PC-9 (cell line): ENCODE results near the gene MVB12B. TPM values are rescaled to one million over a fixed set of nuclear protein-coding genes. Genes with fewer than 3 reads are reported as not detected.

Experiments used
- BruUV-seq: library from RNA; stranded (reverse); fragments of 400-500 nt; replicated peaks from 2 replicates; lab custom pipeline; 2021; lab: Mats Ljungman, UMichigan
- CTCF ChIA-PET: fragments of 300-600 bp; sonication (Branson Sonifier 250); formaldehyde crosslinking; loops from one replicate; lab custom pipeline; 2022; ENCODE audit warnings: antibody characterized with exemption; lab: Charles Lee
- POLR2A ChIA-PET: fragments of 300-600 bp; sonication (Branson Sonifier 250); formaldehyde crosslinking; loops from one replicate; lab custom pipeline; 2022; ENCODE audit warnings: antibody characterized with exemption; ENCODE audit not compliant: unreplicated experiment; lab: Charles Lee
- DNase-seq, 2 experiments: peaks; one replicate each; pipeline versions ENCODE4 v3.0.0 to v3.0.0-alpha.2; 2015 to 2022; ENCODE audit warnings: mixed read lengths in 1 of 2
- H2AFZ ChIP-seq: fragments of 200-600 bp; sonication (generic); 2 replicates; pipeline ENCODE4 v1.8.1; 2017; ENCODE audit warnings: antibody characterized with exemption
- H3F3A ChIP-seq: fragments of 200-600 bp; sonication (generic); 2 replicates; pipeline ENCODE4 v1.8.1; 2017; ENCODE audit warnings: antibody characterized with exemption, mild to moderate bottlenecking, low read depth; ENCODE audit not compliant: insufficient read depth
- H3K27ac ChIP-seq: fragments of 200-600 bp; sonication (generic); 2 replicates; pipeline ENCODE4 v1.6.1; 2016; ENCODE audit warnings: mixed run types
- H3K27me3 ChIP-seq: fragments of 200-600 bp; sonication (generic); 2 replicates; pipeline ENCODE4 v1.6.1; 2016; ENCODE audit warnings: low read depth, mixed run types; ENCODE audit not compliant: insufficient read depth
- H3K36me3 ChIP-seq: fragments of 200-600 bp; sonication (generic); 2 replicates; pipeline ENCODE4 v1.6.1; 2016; ENCODE audit warnings: low read depth, mixed run types
- H3K4me1 ChIP-seq: fragments of 200-600 bp; sonication (generic); replicated peaks from 2 replicates; pipeline ENCODE4 v1.6.1; 2016; ENCODE audit warnings: mixed run types; ENCODE audit not compliant: insufficient read depth
- H3K4me2 ChIP-seq: fragments of 200-600 bp; sonication (generic); 2 replicates; pipeline ENCODE4 v1.6.1; 2017; ENCODE audit warnings: mixed run types
- H3K4me3 ChIP-seq: fragments of 200-600 bp; sonication (generic); 2 replicates; pipeline ENCODE4 v1.6.1; 2016; ENCODE audit warnings: mixed run types
- H3K79me2 ChIP-seq: fragments of 200-600 bp; sonication (generic); 2 replicates; pipeline ENCODE4 v1.6.1; 2017; ENCODE audit warnings: low read depth, mixed run types
- H3K9me2 ChIP-seq: fragments of 200-600 bp; sonication (generic); 2 replicates; pipeline ENCODE4 v1.8.1; 2017; ENCODE audit warnings: mild to moderate bottlenecking; ENCODE audit not compliant: insufficient read depth
- H3K9me3 ChIP-seq: fragments of 200-600 bp; sonication (generic); 2 replicates; pipeline ENCODE4 v1.8.1; 2016; ENCODE audit warnings: low read depth; ENCODE audit not compliant: insufficient read depth
- H4K20me1 ChIP-seq: fragments of 200-600 bp; sonication (generic); 2 replicates; pipeline ENCODE4 v1.8.1; 2017; ENCODE audit not compliant: insufficient read depth
- EZH2 ChIP-seq: fragments of 200-600 bp; sonication (generic); IDR thresholded peaks from 2 replicates; pipeline ENCODE4 v1.8.0; 2017; ENCODE audit warnings: antibody characterized with exemption, low read depth
- intact Hi-C: fragments of 100-400 bp; cut with micrococcal nuclease; formaldehyde crosslinking; loops from one replicate; pipeline ENCODE4 v1.10.0; 2022; ENCODE audit not compliant: unreplicated experiment
- total RNA-seq: library from RNA; stranded (reverse); gene quantifications from 2 replicates; pipeline ENCODE4 v1.2.3, GENCODE V29; 2021
- TF ChIP-seq, protein P1 (sequence below): fragments of 200-600 bp; sonication (generic); conservative IDR thresholded peaks from 2 replicates; pipeline ENCODE4 v1.6.1; 2017; ENCODE audit warnings: mixed run types, antibody characterized with exemption, mild to moderate bottlenecking, moderate library complexity

Gene MVB12B
- total RNA-seq, 1 experiment from 2014 or later: 8.8 TPM

DNA sequence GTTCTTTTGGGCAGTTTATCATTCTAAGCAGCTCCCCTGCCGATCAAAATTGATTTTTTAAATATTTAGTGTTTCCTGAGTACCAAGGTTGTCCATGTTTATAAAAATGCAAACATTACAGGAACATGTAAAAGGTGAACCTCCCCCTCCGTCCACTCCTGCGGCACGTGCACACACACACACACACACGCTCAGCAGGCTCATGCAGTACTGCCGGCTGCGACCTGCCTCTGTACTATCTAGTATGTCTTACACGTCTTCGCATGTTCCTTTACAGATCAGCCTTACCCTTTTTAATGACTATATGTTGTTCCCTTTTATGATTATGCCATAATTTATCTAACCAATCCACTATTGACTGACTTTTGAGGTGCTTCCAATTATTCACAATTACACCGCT, 165.3 kb downstream of the MVB12B start:
- CTCF ChIA-PET: interaction anchor here (0.9 to 1.1 kb wide), 4 partner anchors 10 to 1875 kb away, joined by 3 to 4 read pairs (median 3); no protein-coding TSS in a partner anchor
- no peaks in the 10 kb centered on the region for H3K9me3 ChIP-seq
- no peak overlapping the region for H2AFZ ChIP-seq
- H3K4me1 ChIP-seq: no peaks in the 10 kb centered on the region
- H3K79me2 ChIP-seq: no peaks in the 10 kb centered on the region
- H3K27ac ChIP-seq: no peak overlapping the region
- H3K4me2 ChIP-seq: no peak overlapping the region
- POLR2A ChIA-PET: no interaction called here
- no peaks in the 10 kb centered on the region for H4K20me1 ChIP-seq
- no peaks in the 10 kb centered on the region for H3F3A ChIP-seq
- no peaks in the 10 kb centered on the region for H3K9me2 ChIP-seq
- TF ChIP-seq, protein P1, sequence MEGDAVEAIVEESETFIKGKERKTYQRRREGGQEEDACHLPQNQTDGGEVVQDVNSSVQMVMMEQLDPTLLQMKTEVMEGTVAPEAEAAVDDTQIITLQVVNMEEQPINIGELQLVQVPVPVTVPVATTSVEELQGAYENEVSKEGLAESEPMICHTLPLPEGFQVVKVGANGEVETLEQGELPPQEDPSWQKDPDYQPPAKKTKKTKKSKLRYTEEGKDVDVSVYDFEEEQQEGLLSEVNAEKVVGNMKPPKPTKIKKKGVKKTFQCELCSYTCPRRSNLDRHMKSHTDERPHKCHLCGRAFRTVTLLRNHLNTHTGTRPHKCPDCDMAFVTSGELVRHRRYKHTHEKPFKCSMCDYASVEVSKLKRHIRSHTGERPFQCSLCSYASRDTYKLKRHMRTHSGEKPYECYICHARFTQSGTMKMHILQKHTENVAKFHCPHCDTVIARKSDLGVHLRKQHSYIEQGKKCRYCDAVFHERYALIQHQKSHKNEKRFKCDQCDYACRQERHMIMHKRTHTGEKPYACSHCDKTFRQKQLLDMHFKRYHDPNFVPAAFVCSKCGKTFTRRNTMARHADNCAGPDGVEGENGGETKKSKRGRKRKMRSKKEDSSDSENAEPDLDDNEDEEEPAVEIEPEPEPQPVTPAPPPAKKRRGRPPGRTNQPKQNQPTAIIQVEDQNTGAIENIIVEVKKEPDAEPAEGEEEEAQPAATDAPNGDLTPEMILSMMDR: no peak
- TF ChIP-seq EZH2: no peak
- no peak for DNase-seq
- intact Hi-C loops: loop anchor here (1.0 to 5.0 kb wide), 6 partner anchors 90 to 1720 kb away; partner anchors contain the start of gene NR6A1
- no peaks in the 10 kb centered on the region for H3K36me3 ChIP-seq
- no peaks in the 10 kb centered on the region for H3K27me3 ChIP-seq
- no peak overlapping the region for H3K4me3 ChIP-seq
- no TSS peak for BruUV-seq

DNA sequence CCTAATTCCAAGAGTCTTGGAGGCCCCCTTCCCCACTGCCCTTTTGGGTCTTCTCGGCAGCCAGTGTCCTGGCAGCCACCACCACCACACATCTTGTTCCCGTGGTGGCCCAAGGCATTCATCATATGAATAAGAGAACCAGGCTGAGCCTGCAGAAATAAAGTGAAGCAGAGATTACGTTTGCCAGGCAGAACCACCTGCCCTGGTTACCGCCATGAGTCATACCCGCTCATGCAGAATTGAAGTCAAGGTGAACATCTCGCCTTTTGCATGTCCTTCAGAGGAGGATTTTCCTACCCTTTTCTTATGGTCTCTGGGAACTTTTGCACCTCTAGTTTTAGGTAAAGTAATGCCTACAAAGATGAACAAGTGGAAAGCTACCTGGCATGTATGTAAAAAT, 167.6 kb downstream of the MVB12B start:
- H3K4me3 ChIP-seq: no peak overlapping the region
- H3K36me3 ChIP-seq: no peaks in the 10 kb centered on the region
- CTCF ChIA-PET: no interaction called here
- no peaks in the 10 kb centered on the region for H3K4me1 ChIP-seq
- H2AFZ ChIP-seq: no peak overlapping the region
- no peaks in the 10 kb centered on the region for H3K27me3 ChIP-seq
- H3K9me3 ChIP-seq: no peaks in the 10 kb centered on the region
- H3F3A ChIP-seq: no peaks in the 10 kb centered on the region
- H4K20me1 ChIP-seq: no peaks in the 10 kb centered on the region
- BruUV-seq: no TSS peak
- TF ChIP-seq, protein P1: no peak
- no peak for TF ChIP-seq EZH2
- intact Hi-C loops: loop anchor here (5.0 kb wide), 3 partner anchors 92 to 1722 kb away; partner anchors contain the start of gene NR6A1
- H3K9me2 ChIP-seq: no peaks in the 10 kb centered on the region
- POLR2A ChIA-PET: no interaction called here
- no peaks in the 10 kb centered on the region for H3K79me2 ChIP-seq
- H3K4me2 ChIP-seq: no peak overlapping the region
- no peak overlapping the region for H3K27ac ChIP-seq
- DNase-seq: no peak

DNA sequence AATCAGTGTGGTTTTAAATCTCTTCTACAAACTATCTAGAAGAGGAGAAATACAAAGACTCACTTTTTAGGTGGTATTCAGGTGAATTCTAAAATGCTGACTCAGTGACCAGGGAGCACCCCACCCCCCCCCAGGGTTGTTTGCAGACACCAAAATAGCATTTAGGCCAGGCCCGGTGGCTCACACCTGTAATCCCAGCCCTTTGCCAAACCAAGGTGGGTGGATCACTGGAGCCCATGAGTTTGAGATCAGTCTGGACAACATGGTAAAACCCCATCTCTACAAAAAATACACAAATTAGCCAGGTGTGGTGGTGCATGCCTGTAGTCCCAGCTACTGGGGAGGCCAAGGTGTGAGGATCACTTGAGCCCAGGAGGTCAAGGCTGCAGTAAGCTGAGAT, 168.1 kb downstream of the MVB12B start:
- H3K27me3 ChIP-seq: peaks cover under 1% of the 10 kb centered on the region; the same call in 1 of the 2 replicates
- H3F3A ChIP-seq: no peaks in the 10 kb centered on the region
- DNase-seq: no peak
- H4K20me1 ChIP-seq: no peaks in the 10 kb centered on the region
- ChIA-PET POLR2A (no interaction called here), CTCF (no interaction called here)
- H3K79me2 ChIP-seq: no peaks in the 10 kb centered on the region
- intact Hi-C loops: loop anchor here (5.0 kb wide), 3 partner anchors 92 to 1722 kb away; partner anchors contain the start of gene NR6A1
- no peak overlapping the region for H3K4me2 ChIP-seq
- H3K27ac ChIP-seq: no peak overlapping the region
- H3K9me3 ChIP-seq: no peaks in the 10 kb centered on the region
- BruUV-seq: no TSS peak
- H3K9me2 ChIP-seq: no peaks in the 10 kb centered on the region
- no peaks in the 10 kb centered on the region for H3K4me1 ChIP-seq
- H3K4me3 ChIP-seq: no peak overlapping the region
- no peaks in the 10 kb centered on the region for H3K36me3 ChIP-seq
- TF ChIP-seq, protein P1: no peak
- no peak for TF ChIP-seq EZH2
- H2AFZ ChIP-seq: no peak overlapping the region
